Brain pericyte (primary cell): ENCODE data around the gene PSMF1.
"Not testable (repeated sequence)": the region's sequence is repeated elsewhere in the genome, so short reads cannot be mapped to it uniquely, and the experiment has no call there.

Source experiments
- DNase-seq: peaks from one replicate; pipeline ENCODE4 v3.0.0-alpha.2; 2012; ENCODE audit warnings: low read depth, low spot score

The PSMF1 gene

GRCh38 chr20:1214838-1215261, 96.4 kb downstream of the PSMF1 start:
- no peak for DNase-seq

DNA sequence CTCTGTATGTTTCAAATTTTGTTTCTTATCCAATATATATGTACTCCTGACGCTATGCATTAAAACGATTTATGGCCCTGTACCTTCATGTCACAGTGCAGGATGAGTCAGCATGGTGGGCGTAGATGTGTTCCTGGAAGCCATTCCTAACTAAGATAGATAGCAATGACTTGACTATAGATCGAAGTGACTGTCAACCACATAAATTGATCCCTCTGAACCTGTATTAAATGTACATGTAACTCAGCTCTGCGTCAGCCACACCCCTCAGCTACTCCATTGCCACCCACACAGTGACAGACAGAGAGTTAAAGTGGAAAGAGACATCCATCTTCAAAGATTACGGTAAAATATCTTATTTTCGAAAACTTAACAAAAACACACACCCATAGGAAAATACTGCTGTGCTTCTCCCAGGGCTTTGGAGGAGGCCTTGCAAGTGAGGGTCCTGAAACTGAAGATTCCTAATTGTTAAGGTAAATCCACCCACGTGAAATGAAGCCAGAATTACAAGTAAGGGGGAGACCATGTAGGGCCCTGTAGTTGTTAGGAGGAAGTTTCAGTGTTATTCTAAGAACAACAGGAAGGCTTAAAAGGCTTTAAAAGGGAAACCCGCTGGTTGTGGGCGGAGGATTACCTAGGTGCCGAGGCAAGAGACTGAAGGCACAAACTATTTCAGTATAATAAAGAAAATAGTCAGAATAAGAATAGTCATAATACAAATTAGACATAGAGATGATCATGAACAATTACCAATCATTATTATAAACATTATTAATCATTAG, 97.2 kb downstream of the PSMF1 start:
- DNase-seq: no peak

DNA sequence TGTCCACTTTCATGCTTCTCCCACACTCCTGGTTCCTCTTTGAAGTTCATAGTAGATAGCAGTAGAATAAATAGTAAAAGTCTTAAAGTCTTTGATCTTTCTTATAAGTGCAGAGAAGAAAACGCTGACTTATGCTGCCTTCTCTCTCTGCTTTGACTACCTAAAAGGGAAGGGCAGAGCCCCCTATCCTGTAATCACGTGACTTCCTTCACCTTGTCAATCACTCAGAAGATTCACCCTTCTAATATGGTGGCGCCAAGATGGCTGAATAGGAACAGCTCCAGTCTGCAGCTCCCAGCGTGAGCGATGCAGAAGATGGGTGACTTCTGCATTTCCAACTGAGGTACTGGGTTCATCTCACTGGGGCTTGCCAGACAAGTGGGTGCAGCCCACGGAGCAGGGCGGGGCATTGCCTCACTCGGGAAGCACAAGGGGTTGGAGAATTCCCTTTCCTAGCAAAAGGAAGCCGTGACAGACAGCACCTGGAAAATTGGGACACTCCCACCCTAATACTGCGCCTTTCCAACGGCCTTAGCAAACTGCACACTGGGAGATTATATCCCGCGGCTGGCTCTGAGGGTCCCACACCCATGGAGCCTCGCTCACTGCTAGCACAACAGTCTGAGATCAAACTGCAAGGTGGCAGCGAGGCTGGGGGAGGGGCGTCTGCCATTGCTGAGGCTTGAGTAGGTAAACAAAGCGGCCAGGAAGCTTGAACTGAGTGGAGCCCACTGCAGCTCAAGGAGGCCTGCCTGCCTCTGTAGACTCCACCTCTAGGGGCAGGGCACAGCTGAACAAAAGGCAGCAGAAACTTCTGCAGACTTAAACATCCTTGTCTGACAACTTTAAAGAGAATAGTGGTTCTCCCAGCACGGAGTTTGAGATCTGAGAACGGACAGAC, 98.4 kb downstream of the PSMF1 start:
- DNase-seq: not testable (repeated sequence)
